K562 treated with DMSO at 1 percent for 12 hours (cell line): ENCODE results near the gene LRRC52. TPM values are rescaled to one million over a fixed set of nuclear protein-coding genes. Genes with fewer than 3 reads are reported as not detected.

ENCODE experiments used
- total RNA-seq: library from RNA; unstranded; fragments of 300-600 nt; gene quantifications from 2 replicates; pipeline ENCODE4 v1.2.3, GENCODE V29; 2022; ENCODE audit not compliant: insufficient read depth

Gene LRRC52, protein sequence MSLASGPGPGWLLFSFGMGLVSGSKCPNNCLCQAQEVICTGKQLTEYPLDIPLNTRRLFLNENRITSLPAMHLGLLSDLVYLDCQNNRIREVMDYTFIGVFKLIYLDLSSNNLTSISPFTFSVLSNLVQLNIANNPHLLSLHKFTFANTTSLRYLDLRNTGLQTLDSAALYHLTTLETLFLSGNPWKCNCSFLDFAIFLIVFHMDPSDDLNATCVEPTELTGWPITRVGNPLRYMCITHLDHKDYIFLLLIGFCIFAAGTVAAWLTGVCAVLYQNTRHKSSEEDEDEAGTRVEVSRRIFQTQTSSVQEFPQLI
- total RNA-seq, result not detected in 2 replicates

DNA sequence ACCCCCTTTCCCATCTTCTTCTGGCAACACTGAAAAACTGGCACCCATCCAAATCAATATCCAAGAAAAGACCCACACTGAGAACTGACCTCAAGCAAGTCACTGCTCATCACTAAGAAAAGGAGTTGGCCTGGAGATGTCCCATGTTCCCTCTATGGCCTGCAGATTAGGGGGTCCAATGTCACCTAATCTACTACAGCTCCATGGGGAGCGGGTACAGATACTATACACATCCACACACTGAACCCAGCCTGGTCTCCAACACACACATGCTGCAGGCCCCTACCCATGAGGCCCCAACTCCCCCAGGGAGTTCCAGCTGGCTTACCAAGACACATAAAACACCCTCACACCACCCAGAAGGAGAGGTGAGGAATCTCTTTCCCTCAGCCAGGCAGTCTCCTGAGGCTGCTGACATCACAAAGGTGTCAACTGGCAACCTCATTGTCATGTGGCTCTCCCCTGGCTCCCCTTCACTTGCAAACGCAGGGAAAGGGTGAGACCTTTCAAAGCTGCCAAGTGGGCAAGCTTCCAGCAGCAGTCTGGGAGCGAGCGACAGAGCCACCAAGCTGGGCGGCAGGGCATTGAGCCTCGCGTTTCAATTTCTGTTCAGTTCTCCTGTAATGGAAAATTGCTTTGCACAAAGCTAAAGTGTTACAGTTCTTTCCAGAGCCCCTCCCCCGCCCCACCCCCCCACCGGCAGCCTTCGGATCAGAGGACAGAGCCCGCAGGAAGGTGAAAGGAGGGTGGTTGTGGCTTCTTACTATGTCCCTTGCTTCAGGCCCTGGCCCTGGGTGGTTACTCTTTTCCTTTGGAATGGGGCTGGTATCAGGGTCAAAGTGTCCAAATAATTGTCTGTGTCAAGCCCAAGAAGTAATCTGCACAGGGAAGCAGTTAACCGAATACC lies at the start of gene LRRC52:
LRRC52 (plus strand) TSS at position 469 of the 907 bp plus-strand sequence; CDS start at position 766, 297 bp downstream.

Other genes with a start within 250 kb of the LRRC52 start
- gene LMX1A, start 187.3 kb upstream of the LRRC52 start, total RNA-seq, result not detected in 2 replicates
- gene RXRG, start 98.9 kb upstream of the LRRC52 start, total RNA-seq, result not detected in 2 replicates
- 113 and 134 TPM in 2 replicates for gene MGST3, start 87.2 kb downstream of the LRRC52 start, total RNA-seq
- gene ALDH9A1, start 154.6 kb downstream of the LRRC52 start, total RNA-seq, result 37.8 and 42.9 TPM in 2 replicates
- gene TMCO1, start 224.9 kb downstream of the LRRC52 start, total RNA-seq, result 101 and 117 TPM in 2 replicates